OCI-LY1 (cell line): ENCODE measurements around the gene SCAF11.

Experiments used
- EZH2 ChIP-seq: fragments of 200-600 bp; sonication (generic), shearing (Covaris generic); IDR thresholded peaks from 2 replicates; pipeline ENCODE4 v1.8.0; 2017; ENCODE audit warnings: borderline replicate concordance, mixed run types, mild to moderate bottlenecking, antibody characterized with exemption, low read length, moderate library complexity, mixed read lengths
- TF ChIP-seq, protein P1 (sequence below): fragments of 200-600 bp; sonication (generic), shearing (Covaris generic); IDR thresholded peaks from 2 replicates; pipeline ENCODE4 v1.5.1; 2017; ENCODE audit warnings: mild to moderate bottlenecking, antibody characterized with exemption, low read length, moderate library complexity, mixed read lengths

DNA sequence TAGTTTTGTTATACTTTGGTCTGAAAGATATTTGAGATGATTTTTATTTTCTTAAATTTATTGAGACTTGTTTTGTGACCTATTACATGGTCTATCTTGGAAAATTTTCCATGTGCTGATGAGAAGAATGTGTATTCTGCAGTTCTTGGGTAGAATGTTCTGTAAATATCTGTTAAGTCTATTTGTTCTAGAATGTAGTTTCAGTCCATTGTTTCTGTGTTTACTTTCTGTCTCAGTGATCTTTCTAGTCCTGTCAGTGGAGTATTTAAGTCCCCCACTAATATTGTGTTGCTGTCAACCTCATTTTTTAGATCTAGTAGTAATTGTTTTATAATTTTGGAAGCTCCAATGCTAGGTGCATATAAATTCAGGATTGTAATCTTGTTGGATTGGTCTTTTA is 30.4 kb upstream of the SCAF11 start:
- TF ChIP-seq, protein P1, sequence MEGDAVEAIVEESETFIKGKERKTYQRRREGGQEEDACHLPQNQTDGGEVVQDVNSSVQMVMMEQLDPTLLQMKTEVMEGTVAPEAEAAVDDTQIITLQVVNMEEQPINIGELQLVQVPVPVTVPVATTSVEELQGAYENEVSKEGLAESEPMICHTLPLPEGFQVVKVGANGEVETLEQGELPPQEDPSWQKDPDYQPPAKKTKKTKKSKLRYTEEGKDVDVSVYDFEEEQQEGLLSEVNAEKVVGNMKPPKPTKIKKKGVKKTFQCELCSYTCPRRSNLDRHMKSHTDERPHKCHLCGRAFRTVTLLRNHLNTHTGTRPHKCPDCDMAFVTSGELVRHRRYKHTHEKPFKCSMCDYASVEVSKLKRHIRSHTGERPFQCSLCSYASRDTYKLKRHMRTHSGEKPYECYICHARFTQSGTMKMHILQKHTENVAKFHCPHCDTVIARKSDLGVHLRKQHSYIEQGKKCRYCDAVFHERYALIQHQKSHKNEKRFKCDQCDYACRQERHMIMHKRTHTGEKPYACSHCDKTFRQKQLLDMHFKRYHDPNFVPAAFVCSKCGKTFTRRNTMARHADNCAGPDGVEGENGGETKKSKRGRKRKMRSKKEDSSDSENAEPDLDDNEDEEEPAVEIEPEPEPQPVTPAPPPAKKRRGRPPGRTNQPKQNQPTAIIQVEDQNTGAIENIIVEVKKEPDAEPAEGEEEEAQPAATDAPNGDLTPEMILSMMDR: no peak
- no peak for TF ChIP-seq EZH2
